Measurements from ENCODE around the gene ZNF575. TPM values are rescaled to one million over a fixed set of nuclear protein-coding genes. Genes with fewer than 3 reads are reported as not detected.
"Not testable (repeated sequence)": the region's sequence is repeated elsewhere in the genome, so short reads cannot be mapped to it uniquely, and the experiment has no call there.

ZNF575 gene
- total RNA-seq, 1 donor from 2014 or later: 0.72 TPM

- no peak overlapping the region for H3K27ac Mint-ChIP-seq (ENCODE audit: unreplicated experiment)
- H3K27me3 Mint-ChIP-seq (ENCODE audit: low read depth): peaks cover 3% of the 10 kb centered on the region
- H3K4me3 Mint-ChIP-seq: peak overlapping the region; percentile 10
- no peak for TF ChIP-seq CTCF (conservative IDR thresholded peaks at IDR 0.05)
- peaks cover 32% of the 10 kb centered on the region for H3K4me1 Mint-ChIP-seq
- no peaks in the 10 kb centered on the region for H3K9me3 Mint-ChIP-seq
- H3K36me3 Mint-ChIP-seq (ENCODE audit: low read depth): peaks cover 3% of the 10 kb centered on the region
- no peak for DNase-seq (ENCODE audit: low read depth, low spot score)
These were observed 10.1 kb upstream of the ZNF575 start for GRCh38 chr19:43522929-43523328.

- not testable (repeated sequence) for H3K27ac Mint-ChIP-seq (ENCODE audit: unreplicated experiment); H3K27me3 Mint-ChIP-seq (ENCODE audit: low read depth); H3K9me3 Mint-ChIP-seq; H3K36me3 Mint-ChIP-seq (ENCODE audit: low read depth); H3K4me3 Mint-ChIP-seq; DNase-seq (ENCODE audit: low read depth, low spot score)
- peaks cover 37% of the 10 kb centered on the region for H3K4me1 Mint-ChIP-seq
These were observed 9.3 kb upstream of the ZNF575 start for GRCh38 chr19:43523696-43524095.

GRCh38 chr19:43524922-43525835, 7.8 kb upstream of the ZNF575 start:
- Mint-ChIP-seq H3K4me1 (peaks cover 32% of the 10 kb centered on the region), H3K27ac (ENCODE audit: unreplicated experiment) (no peak overlapping the region), H3K9me3 (no peaks in the 10 kb centered on the region), H3K36me3 (ENCODE audit: low read depth) (no peaks in the 10 kb centered on the region), H3K4me3 (peak overlapping the region; percentile 95), H3K27me3 (ENCODE audit: low read depth) (peaks cover 3% of the 10 kb centered on the region)
- DNase-seq (ENCODE audit: low read depth, low spot score): no peak
- TF ChIP-seq CTCF (conservative IDR thresholded peaks at IDR 0.05): no peak

- Mint-ChIP-seq H3K27me3 (ENCODE audit: low read depth) (peaks cover 3% of the 10 kb centered on the region), H3K27ac (ENCODE audit: unreplicated experiment) (no peak overlapping the region), H3K4me3 (peak overlapping the region; percentile 95), H3K9me3 (no peaks in the 10 kb centered on the region), H3K4me1 (peaks cover 32% of the 10 kb centered on the region), H3K36me3 (ENCODE audit: low read depth) (no peaks in the 10 kb centered on the region)
- no peak for DNase-seq (ENCODE audit: low read depth, low spot score)
- TF ChIP-seq CTCF (conservative IDR thresholded peaks at IDR 0.05): no peak
These were observed 6.9 kb upstream of the ZNF575 start for GRCh38 chr19:43525836-43526771.

GRCh38 chr19:43526884-43527859, 5.8 kb upstream of the ZNF575 start, which contains the start of gene ETHE1:
Gene ETHE1, minus strand, starts transcription at chr19:43527201. Its CDS starts 24 bp downstream, at chr19:43527177.
- peak; percentile 76 for DNase-seq (ENCODE audit: low read depth, low spot score)
- TF ChIP-seq CTCF (conservative IDR thresholded peaks at IDR 0.05): peak; percentile 13
- Mint-ChIP-seq H3K27ac (ENCODE audit: unreplicated experiment) (peak within 1 kb of the TSS; percentile 98), H3K36me3 (ENCODE audit: low read depth) (no peaks in the 10 kb centered on the region), H3K9me3 (no peaks in the 10 kb centered on the region), H3K27me3 (ENCODE audit: low read depth) (peaks cover 3% of the 10 kb centered on the region), H3K4me1 (peaks cover 32% of the 10 kb centered on the region), H3K4me3 (peak within 1 kb of the TSS; percentile 95)

All from neural crest cell (in vitro differentiated cells).